ENCODE results near the gene VIL1.

Gene VIL1

GRCh38 chr2:218418717-218419458 lies at the start of gene VIL1:
TSS of gene VIL1 (plus strand) at chr2:218419123. CDS start at chr2:218423779, 4,656 bp downstream.
- DNase-seq (ENCODE audit: low read depth in 2 of 3, low spot score in 2 of 3): no peak

GRCh38 chr2:218369330-218369729 lies 49.6 kb upstream of the VIL1 start:
- DNase-seq (ENCODE audit: low read depth in 2 of 3, low spot score in 2 of 3): no peak

- DNase-seq (ENCODE audit: low read depth in 2 of 3, low spot score in 2 of 3): no peak
These were observed 48.4 kb upstream of the VIL1 start for GRCh38 chr2:218370410-218371063.

GRCh38 chr2:218371983-218372350 lies 47.0 kb upstream of the VIL1 start:
- DNase-seq (ENCODE audit: low read depth in 2 of 3, low spot score in 2 of 3): no peak

GRCh38 chr2:218374795-218375194 lies 44.1 kb upstream of the VIL1 start:
- DNase-seq (ENCODE audit: low read depth in 2 of 3, low spot score in 2 of 3): no peak

- no peak for DNase-seq (ENCODE audit: low read depth in 2 of 3, low spot score in 2 of 3)
These were observed 43.7 kb upstream of the VIL1 start for GRCh38 chr2:218375212-218375611.

- DNase-seq (ENCODE audit: low read depth in 2 of 3, low spot score in 2 of 3): no peak
These were observed 40.9 kb upstream of the VIL1 start for GRCh38 chr2:218378053-218378452.

GRCh38 chr2:218381916-218382366 lies 37.0 kb upstream of the VIL1 start, which contains the start of gene SLC11A1:
TSS of gene SLC11A1 (plus strand) at chr2:218382273. CDS start at chr2:218382369, 96 bp downstream.
- no peak for DNase-seq (ENCODE audit: low read depth in 2 of 3, low spot score in 2 of 3)

GRCh38 chr2:218382785-218383184 lies 36.1 kb upstream of the VIL1 start:
- DNase-seq (ENCODE audit: low read depth in 2 of 3, low spot score in 2 of 3): no peak

GRCh38 chr2:218383892-218384519 lies 34.9 kb upstream of the VIL1 start:
- no peak for DNase-seq (ENCODE audit: low read depth in 2 of 3, low spot score in 2 of 3)

- no peak for DNase-seq (ENCODE audit: low read depth in 2 of 3, low spot score in 2 of 3)
These were observed 33.9 kb upstream of the VIL1 start for GRCh38 chr2:218384975-218385374.

- DNase-seq (ENCODE audit: low read depth in 2 of 3, low spot score in 2 of 3): no peak
These were observed 32.2 kb upstream of the VIL1 start for GRCh38 chr2:218386505-218387368.

- DNase-seq (ENCODE audit: low read depth in 2 of 3, low spot score in 2 of 3): no peak
These were observed 31.3 kb upstream of the VIL1 start for GRCh38 chr2:218387369-218388194.

GRCh38 chr2:218389333-218390150 lies 29.4 kb upstream of the VIL1 start:
- DNase-seq (ENCODE audit: low read depth in 2 of 3, low spot score in 2 of 3): no peak

GRCh38 chr2:218391202-218391601 lies 27.7 kb upstream of the VIL1 start:
- no peak for DNase-seq (ENCODE audit: low read depth in 2 of 3, low spot score in 2 of 3)

GRCh38 chr2:218392459-218392858 lies 26.5 kb upstream of the VIL1 start:
- no peak for DNase-seq (ENCODE audit: low read depth in 2 of 3, low spot score in 2 of 3)

- DNase-seq (ENCODE audit: low read depth in 2 of 3, low spot score in 2 of 3): no peak
These were observed 25.9 kb upstream of the VIL1 start for GRCh38 chr2:218392891-218393462.

GRCh38 chr2:218393750-218394290 lies 25.1 kb upstream of the VIL1 start:
- no peak for DNase-seq (ENCODE audit: low read depth in 2 of 3, low spot score in 2 of 3)

Data from activated CD8-positive, alpha-beta memory T cell treated with anti-CD3 and anti-CD28 coated beads for 48 hours (primary cell).